ENCODE data around the gene PELI1. TPM values are rescaled to one million over a fixed set of nuclear protein-coding genes. Genes with fewer than 3 reads are reported as not detected.

PELI1 gene
- total RNA-seq, 6 donors from 2014 or later, result 18.5 to 57.3 (median 36.2) TPM

DNA sequence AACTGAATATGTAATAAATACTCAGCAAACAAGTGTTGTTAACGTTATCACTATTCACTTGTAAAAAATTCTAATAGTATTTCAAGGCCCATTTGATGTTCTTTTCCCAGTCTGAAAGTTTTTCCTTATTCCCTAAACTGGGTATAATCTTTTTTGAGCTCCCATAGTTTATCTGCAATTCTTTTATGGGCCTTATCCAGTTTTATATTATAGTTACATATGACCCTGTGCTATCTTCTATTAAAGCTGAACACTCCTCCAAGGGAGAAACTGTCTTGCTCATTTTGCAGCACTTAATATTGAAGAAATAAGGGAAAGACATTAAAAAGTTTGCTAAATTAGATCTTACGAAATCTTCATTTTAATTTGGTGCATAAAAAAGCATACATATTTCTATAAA lies 13.9 kb downstream of the PELI1 start:
- Histone ChIP-seq H3K27me3 (no peaks in the 10 kb centered on the region), H3K9me3 (no peaks in the 10 kb centered on the region), H3K36me3 (no peaks in the 10 kb centered on the region), H3K27ac (no peak overlapping the region), H3K4me1 (peaks cover 0 to 15% (median 5%) of the 10 kb centered on the region in 4 donors), H3K4me3 (no peak overlapping the region)
- DNase-seq (no peak), ATAC-seq (ENCODE audit: low FRiP score in 2 of 2) (no peak)
- 87 to 94% methylated on average over 2 of the region's 2 CpGs for whole genome bisulfite sequencing, 2 donors
- TF ChIP-seq POLR2AphosphoS5 (IDR thresholded peaks at IDR 0.05) (no peak), CTCF (IDR thresholded peaks at IDR 0.05) (no peak), EP300 (IDR thresholded peaks at IDR 0.05) (no peak), POLR2A (IDR thresholded peaks at IDR 0.05) (no peak)

- H3K27ac ChIP-seq, result no peak overlapping the region
- no peaks in the 10 kb centered on the region for H3K9me3 ChIP-seq
- H3K36me3 ChIP-seq, result no peaks in the 10 kb centered on the region
- TF ChIP-seq POLR2A (IDR thresholded peaks at IDR 0.05) (no peak), CTCF (IDR thresholded peaks at IDR 0.05) (no peak), EP300 (IDR thresholded peaks at IDR 0.05) (no peak), POLR2AphosphoS5 (IDR thresholded peaks at IDR 0.05) (no peak)
- ATAC-seq (ENCODE audit: low FRiP score in 2 of 2) (no peak), DNase-seq (no peak)
- H3K4me1 ChIP-seq, result peaks cover 0 to 12% (median under 1%) of the 10 kb centered on the region in 4 donors
- H3K27me3 ChIP-seq, result no peaks in the 10 kb centered on the region
- no peak overlapping the region for H3K4me3 ChIP-seq
Observed at GRCh38 chr2:64128943-64129391, 15.3 kb downstream of the PELI1 start.

DNA sequence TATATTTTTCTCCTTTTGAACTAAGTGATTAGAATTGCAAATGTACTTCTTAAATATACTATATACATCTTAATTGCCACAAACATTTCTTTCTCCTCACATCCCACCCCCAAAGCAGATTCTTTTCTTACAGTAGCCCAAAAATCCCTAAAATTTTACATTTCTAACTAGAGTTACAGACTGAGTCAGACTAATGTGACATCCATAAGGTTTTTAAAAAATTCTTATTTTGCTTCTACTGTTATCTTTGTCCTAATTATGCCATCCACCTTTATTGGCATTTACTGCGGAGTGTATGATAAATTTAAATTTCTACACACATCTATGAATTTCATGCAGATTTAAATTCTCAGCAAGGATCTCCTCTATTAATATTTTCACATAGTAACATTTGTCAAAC lies 15.8 kb downstream of the PELI1 start:
- Histone ChIP-seq H3K4me1 (peaks cover 0 to 12% (median 0%) of the 10 kb centered on the region in 4 donors), H3K27ac (no peak overlapping the region), H3K9me3 (no peaks in the 10 kb centered on the region), H3K36me3 (no peaks in the 10 kb centered on the region), H3K4me3 (no peak overlapping the region), H3K27me3 (no peaks in the 10 kb centered on the region)
- ATAC-seq (ENCODE audit: low FRiP score in 2 of 2), result no peak
- no peak for TF ChIP-seq EP300 (IDR thresholded peaks at IDR 0.05)
- no peak for TF ChIP-seq POLR2A (IDR thresholded peaks at IDR 0.05)
- no peak for TF ChIP-seq POLR2AphosphoS5 (IDR thresholded peaks at IDR 0.05)
- TF ChIP-seq CTCF (IDR thresholded peaks at IDR 0.05), result no peak
- no peak for DNase-seq
- WGBS, 2 donors, result 98 to 100% methylated on average over 1 of the region's 1 CpG

DNA sequence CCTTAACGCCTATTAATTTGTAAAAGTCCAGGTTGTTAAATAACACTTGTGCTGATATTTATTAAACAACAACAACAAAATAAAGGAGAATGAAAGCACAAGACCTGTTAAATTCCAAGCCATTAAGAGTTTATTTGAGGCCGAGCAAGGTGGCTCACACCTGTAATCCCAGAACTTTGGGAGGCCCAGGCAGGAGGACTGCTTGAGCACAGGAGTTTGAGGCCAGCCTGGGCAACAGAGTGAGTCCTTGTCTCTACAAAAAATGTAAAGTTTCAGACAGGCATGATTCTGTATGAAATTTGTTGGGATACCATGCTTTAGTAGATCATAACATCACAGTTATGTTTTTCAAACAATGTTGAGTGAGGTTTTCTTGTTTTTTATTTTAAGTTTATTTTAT lies 17.1 kb downstream of the PELI1 start:
- Histone ChIP-seq H3K27me3 (no peaks in the 10 kb centered on the region), H3K36me3 (no peaks in the 10 kb centered on the region), H3K4me3 (no peak overlapping the region), H3K27ac (no peak overlapping the region), H3K9me3 (no peaks in the 10 kb centered on the region), H3K4me1 (peaks cover 0 to 12% (median 0%) of the 10 kb centered on the region in 4 donors)
- ATAC-seq (ENCODE audit: low FRiP score in 2 of 2), result no peak
- TF ChIP-seq CTCF (IDR thresholded peaks at IDR 0.05) (no peak), POLR2A (IDR thresholded peaks at IDR 0.05) (no peak), EP300 (IDR thresholded peaks at IDR 0.05) (no peak), POLR2AphosphoS5 (IDR thresholded peaks at IDR 0.05) (no peak)
- no peak for DNase-seq
- WGBS, 2 donors, result 98% methylated on average over 2 of the region's 2 CpGs

DNA sequence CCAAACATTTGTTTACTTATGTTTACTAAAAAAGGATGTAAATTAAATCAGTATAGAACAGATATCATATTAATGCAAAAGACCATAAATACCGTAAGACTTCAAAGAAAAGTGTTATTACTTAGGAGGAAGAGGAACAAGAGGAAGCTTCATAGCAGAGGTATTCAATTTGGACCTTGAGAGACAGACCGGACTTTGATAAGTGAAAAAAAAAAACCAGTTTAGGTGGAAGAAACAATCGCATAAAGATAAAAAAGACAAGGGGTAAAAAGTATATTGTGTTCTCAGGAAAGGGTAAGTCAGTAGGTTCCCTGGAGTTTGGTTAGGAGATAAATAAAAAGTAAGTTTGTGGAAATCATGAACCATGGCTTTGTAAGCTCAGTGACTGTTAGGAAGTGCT lies 17.6 kb downstream of the PELI1 start:
- Histone ChIP-seq H3K36me3 (no peaks in the 10 kb centered on the region), H3K9me3 (no peaks in the 10 kb centered on the region), H3K4me1 (peaks cover 0 to 12% (median 0%) of the 10 kb centered on the region in 4 donors), H3K27ac (no peak overlapping the region), H3K4me3 (no peak overlapping the region), H3K27me3 (no peaks in the 10 kb centered on the region)
- ATAC-seq (ENCODE audit: low FRiP score in 2 of 2) (no peak), DNase-seq (no peak)
- no peak for TF ChIP-seq EP300 (IDR thresholded peaks at IDR 0.05)
- 73 to 75% methylated on average over 3 of the region's 3 CpGs for WGBS, 2 donors

Data from upper lobe of left lung (tissue), 6 donors.